ENCODE results near the gene MLH1. TPM values are rescaled to one million over a fixed set of nuclear protein-coding genes. Genes with fewer than 3 reads are reported as not detected.
A peak's percentile ranks its signal among the peaks of the same experiment; 100 is the strongest.
"Not testable (repeated sequence)": the region's sequence is repeated elsewhere in the genome, so short reads cannot be mapped to it uniquely, and the experiment has no call there.

The MLH1 gene
- total RNA-seq, 4 donors from 2014 or later: 19.4 to 38.0 (median 27.8) TPM

DNA sequence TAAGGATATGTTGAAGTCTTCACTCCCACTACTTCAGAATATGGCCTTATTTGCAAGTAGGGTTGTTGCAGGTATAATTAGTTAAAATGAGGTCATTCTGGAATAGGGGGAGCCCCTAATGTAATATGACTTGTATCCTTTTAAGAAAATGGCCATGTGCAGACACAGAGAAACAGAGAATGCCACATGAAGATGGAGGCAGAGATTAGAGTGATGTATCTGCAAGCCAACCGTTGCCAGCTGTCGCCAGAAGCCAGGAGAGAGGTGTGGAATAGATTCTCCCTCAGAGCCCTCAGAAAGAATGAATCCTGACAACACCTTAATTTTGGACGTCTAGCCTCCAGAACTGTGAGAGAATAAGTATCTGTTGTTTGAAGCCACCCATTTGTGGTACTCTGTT is 37.2 kb upstream of the MLH1 start:
- Histone ChIP-seq H3K27ac (no peak overlapping the region), H3K27me3 (no peaks in the 10 kb centered on the region), H3K9me3 (no peaks in the 10 kb centered on the region), H3K4me1 (peaks cover 0 to 40% (median 4%) of the 10 kb centered on the region in 4 donors), H3K36me3 (no peaks in the 10 kb centered on the region), H3K4me3 (no peak overlapping the region)
- intact Hi-C loops (cut with DNase I; ENCODE audit: low total_unique reads) (loop anchor here (5.0 kb wide), 1 partner anchor 229 kb away; no protein-coding TSS in a partner anchor), in situ Hi-C loops (cut with MboI; ENCODE audit: low pct_ligation_motif_present in 1 of 4, low pct_unique_long_range_greater_than_20kb in 1 of 4, low sequenced_read_pairs in 3 of 4) (loop anchor here (5.0 to 25.0 kb wide), 4 partner anchors 49 to 231 kb away; no protein-coding TSS in a partner anchor)
- no peak for DNase-seq
- WGBS, 2 donors (ENCODE audit: low coverage in 1 of 2): 90 to 97% methylated on average over 2 to 3 of the region's 3 CpGs
- TF ChIP-seq POLR2A (IDR thresholded peaks at IDR 0.05) (no peak), POLR2AphosphoS5 (IDR thresholded peaks at IDR 0.05) (no peak), EP300 (IDR thresholded peaks at IDR 0.05; ENCODE audit: low read depth) (no peak)

DNA sequence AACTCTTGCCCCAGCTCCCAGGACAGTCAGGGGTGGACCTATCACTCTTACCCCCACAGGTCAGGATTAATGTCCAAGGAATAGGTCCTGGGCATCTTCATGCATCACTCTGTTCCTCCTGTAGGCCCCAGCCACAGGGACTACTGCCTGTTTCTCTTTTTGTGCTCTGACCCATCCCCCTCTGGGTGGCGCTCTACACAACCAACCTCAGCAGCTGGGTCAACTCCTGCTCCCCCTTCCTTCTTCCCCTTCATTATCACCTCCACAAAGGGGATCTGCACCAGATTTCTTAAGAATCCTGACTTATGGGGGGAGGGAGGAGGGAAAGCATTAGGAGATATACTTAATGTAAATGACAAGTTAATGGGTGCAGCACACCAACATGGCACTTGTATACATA is 36.3 kb upstream of the MLH1 start:
- in situ Hi-C loops (cut with MboI; ENCODE audit: low pct_ligation_motif_present in 1 of 4, low pct_unique_long_range_greater_than_20kb in 1 of 4, low sequenced_read_pairs in 3 of 4): loop anchor here (5.0 to 25.0 kb wide), 4 partner anchors 50 to 232 kb away; no protein-coding TSS in a partner anchor
- TF ChIP-seq POLR2A (IDR thresholded peaks at IDR 0.05) (no peak), EP300 (IDR thresholded peaks at IDR 0.05; ENCODE audit: low read depth) (no peak), POLR2AphosphoS5 (IDR thresholded peaks at IDR 0.05) (no peak)
- TF ChIP-seq, protein P1, sequence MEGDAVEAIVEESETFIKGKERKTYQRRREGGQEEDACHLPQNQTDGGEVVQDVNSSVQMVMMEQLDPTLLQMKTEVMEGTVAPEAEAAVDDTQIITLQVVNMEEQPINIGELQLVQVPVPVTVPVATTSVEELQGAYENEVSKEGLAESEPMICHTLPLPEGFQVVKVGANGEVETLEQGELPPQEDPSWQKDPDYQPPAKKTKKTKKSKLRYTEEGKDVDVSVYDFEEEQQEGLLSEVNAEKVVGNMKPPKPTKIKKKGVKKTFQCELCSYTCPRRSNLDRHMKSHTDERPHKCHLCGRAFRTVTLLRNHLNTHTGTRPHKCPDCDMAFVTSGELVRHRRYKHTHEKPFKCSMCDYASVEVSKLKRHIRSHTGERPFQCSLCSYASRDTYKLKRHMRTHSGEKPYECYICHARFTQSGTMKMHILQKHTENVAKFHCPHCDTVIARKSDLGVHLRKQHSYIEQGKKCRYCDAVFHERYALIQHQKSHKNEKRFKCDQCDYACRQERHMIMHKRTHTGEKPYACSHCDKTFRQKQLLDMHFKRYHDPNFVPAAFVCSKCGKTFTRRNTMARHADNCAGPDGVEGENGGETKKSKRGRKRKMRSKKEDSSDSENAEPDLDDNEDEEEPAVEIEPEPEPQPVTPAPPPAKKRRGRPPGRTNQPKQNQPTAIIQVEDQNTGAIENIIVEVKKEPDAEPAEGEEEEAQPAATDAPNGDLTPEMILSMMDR (IDR thresholded peaks at IDR 0.05): no peak
- intact Hi-C loops (cut with DNase I; ENCODE audit: low total_unique reads): loop anchor here (5.0 kb wide), 1 partner anchor 230 kb away; no protein-coding TSS in a partner anchor

DNA sequence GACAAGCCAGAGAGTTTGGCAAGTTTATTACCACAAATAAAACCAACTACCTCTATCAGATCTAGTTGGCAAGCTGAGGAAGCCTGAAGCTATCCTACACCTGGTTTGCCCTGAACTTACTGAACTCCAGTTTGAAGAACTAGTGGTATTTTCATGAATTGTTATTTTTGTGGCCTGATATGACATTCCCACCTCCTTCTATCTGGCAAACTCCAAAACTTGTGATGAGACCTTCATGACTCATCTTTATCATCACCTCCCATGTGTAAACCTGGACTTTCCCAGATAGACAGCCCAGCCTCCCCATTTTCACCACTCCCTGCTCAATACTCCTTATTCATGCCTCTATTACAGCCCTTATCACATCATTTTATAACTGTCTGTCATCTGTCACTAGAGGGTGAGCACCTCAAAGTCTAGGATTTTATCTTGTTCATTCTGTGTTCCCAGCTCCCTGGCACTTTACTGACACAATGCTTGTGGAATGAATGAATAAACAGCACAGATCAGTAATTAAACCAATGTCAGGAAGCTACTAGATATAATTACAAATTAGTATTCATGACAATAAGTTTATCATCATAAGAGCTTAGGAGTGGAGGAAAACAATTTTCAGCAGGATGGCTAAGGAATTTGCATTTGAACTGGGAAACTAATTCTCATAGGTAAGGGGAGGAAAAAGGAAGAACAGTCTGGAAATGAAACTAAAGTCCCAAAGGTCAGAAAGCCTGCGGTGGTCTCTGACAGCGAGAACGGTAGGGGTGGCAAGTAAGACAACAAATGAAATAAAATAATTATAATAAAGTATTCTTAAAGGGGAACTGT is 35.2 kb upstream of the MLH1 start:
- WGBS, 2 donors (ENCODE audit: low coverage in 1 of 2): 24 to 27% methylated on average over 3 of the region's 3 CpGs
- no peaks in the 10 kb centered on the region for H3K9me3 ChIP-seq
- no peaks in the 10 kb centered on the region for H3K27me3 ChIP-seq
- intact Hi-C loops (cut with DNase I; ENCODE audit: low total_unique reads) (loop anchor here (5.0 kb wide), 1 partner anchor 231 kb away; no protein-coding TSS in a partner anchor), in situ Hi-C loops (cut with MboI; ENCODE audit: low pct_ligation_motif_present in 1 of 4, low pct_unique_long_range_greater_than_20kb in 1 of 4, low sequenced_read_pairs in 3 of 4) (loop anchor here (5.0 to 25.0 kb wide), 4 partner anchors 51 to 233 kb away; no protein-coding TSS in a partner anchor)
- peaks cover 0 to 40% (median 4%) of the 10 kb centered on the region in 4 donors for H3K4me1 ChIP-seq
- H3K4me3 ChIP-seq: peak overlapping the region in 1 of 4 donors; percentile 11
- TF ChIP-seq EP300 (IDR thresholded peaks at IDR 0.05; ENCODE audit: low read depth): no peak
- TF ChIP-seq, protein P1 (IDR thresholded peaks at IDR 0.05): no peak
- peak in 2 of 3 donors; percentile 38 to 56 for TF ChIP-seq POLR2AphosphoS5 (IDR thresholded peaks at IDR 0.05)
- TF ChIP-seq POLR2A (IDR thresholded peaks at IDR 0.05): no peak
- DNase-seq: peak; percentile 20
- H3K27ac ChIP-seq: peak overlapping the region in 3 of 4 donors; percentile 22 to 64 (median 54)
- H3K36me3 ChIP-seq: no peaks in the 10 kb centered on the region

More for the DNA sequence above, 36.3 kb upstream of the MLH1 start:
- H3K9me3 ChIP-seq: no peaks in the 10 kb centered on the region
- DNase-seq: no peak
- H3K4me1 ChIP-seq: peaks cover 0 to 40% (median 4%) of the 10 kb centered on the region in 4 donors
- 100% methylated on average over 1 of the region's 1 CpG for WGBS, 2 donors (ENCODE audit: low coverage in 1 of 2)
- no peak overlapping the region for H3K27ac ChIP-seq
- H3K27me3 ChIP-seq: no peaks in the 10 kb centered on the region
- no peak overlapping the region for H3K4me3 ChIP-seq
- no peaks in the 10 kb centered on the region for H3K36me3 ChIP-seq

GRCh38 chr3:36959821-36960220 is 33.5 kb upstream of the MLH1 start:
- Histone ChIP-seq H3K4me1 (peaks cover 0 to 39% (median 4%) of the 10 kb centered on the region in 4 donors), H3K9me3 (no peaks in the 10 kb centered on the region), H3K4me3 (no peak overlapping the region), H3K27ac (no peak overlapping the region), H3K27me3 (no peaks in the 10 kb centered on the region), H3K36me3 (no peaks in the 10 kb centered on the region)
- intact Hi-C loops (cut with DNase I; ENCODE audit: low total_unique reads) (loop anchor here (5.0 kb wide), 1 partner anchor 233 kb away; no protein-coding TSS in a partner anchor), in situ Hi-C loops (cut with MboI; ENCODE audit: low pct_ligation_motif_present in 1 of 4, low pct_unique_long_range_greater_than_20kb in 1 of 4, low sequenced_read_pairs in 3 of 4) (loop anchor here (5.0 to 25.0 kb wide), 4 partner anchors 53 to 235 kb away; no protein-coding TSS in a partner anchor)
- no peak for TF ChIP-seq POLR2AphosphoS5 (IDR thresholded peaks at IDR 0.05)
- DNase-seq: no peak
- WGBS, 2 donors (ENCODE audit: low coverage in 1 of 2): 36 to 41% methylated on average over 2 of the region's 2 CpGs

GRCh38 chr3:36960502-36960901 is 32.8 kb upstream of the MLH1 start:
- H3K36me3 ChIP-seq: no peaks in the 10 kb centered on the region
- no peak overlapping the region for H3K27ac ChIP-seq
- no peak overlapping the region for H3K4me3 ChIP-seq
- intact Hi-C loops (cut with DNase I; ENCODE audit: low total_unique reads) (no loop called here), in situ Hi-C loops (cut with MboI; ENCODE audit: low pct_ligation_motif_present in 1 of 4, low pct_unique_long_range_greater_than_20kb in 1 of 4, low sequenced_read_pairs in 3 of 4) (loop anchor here in 2 of 4 donors (25.0 kb wide), 1 partner anchor 223 kb away; no protein-coding TSS in a partner anchor)
- peaks cover 0 to 32% (median 1%) of the 10 kb centered on the region in 4 donors for H3K4me1 ChIP-seq
- WGBS, 2 donors (ENCODE audit: low coverage in 1 of 2): 87 to 88% methylated on average over 4 of the region's 4 CpGs
- H3K9me3 ChIP-seq: no peaks in the 10 kb centered on the region
- no peaks in the 10 kb centered on the region for H3K27me3 ChIP-seq
- no peak for TF ChIP-seq EP300 (IDR thresholded peaks at IDR 0.05; ENCODE audit: low read depth)
- TF ChIP-seq, protein P1 (IDR thresholded peaks at IDR 0.05): no peak
- no peak for TF ChIP-seq POLR2A (IDR thresholded peaks at IDR 0.05)
- no peak for TF ChIP-seq POLR2AphosphoS5 (IDR thresholded peaks at IDR 0.05)
- DNase-seq: no peak

DNA sequence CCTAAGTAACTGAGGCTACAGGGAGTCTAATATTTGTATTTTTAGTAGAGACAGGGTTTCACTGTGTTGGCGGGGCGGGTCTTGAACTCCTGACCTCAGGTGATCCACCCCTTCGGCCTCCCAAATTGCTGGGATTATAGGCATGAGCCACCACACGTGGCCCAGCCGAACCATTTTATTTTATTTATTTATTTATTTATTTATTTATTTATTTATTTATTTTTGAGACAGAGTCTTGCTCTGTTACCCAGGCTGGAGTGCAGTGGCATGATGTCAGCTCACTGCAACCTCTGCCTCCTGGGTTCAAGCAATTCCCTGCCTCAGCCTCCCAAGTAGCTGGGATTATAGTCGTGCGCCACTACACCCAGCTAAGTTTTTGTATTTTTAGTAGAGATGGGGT is 30.3 kb upstream of the MLH1 start:
- intact Hi-C loops (cut with DNase I; ENCODE audit: low total_unique reads); H3K4me3 ChIP-seq; H3K36me3 ChIP-seq; H3K27ac ChIP-seq; H3K9me3 ChIP-seq; H3K27me3 ChIP-seq; DNase-seq: not testable (repeated sequence)
- peaks cover 0 to 13% (median 0%) of the 10 kb centered on the region in 4 donors for H3K4me1 ChIP-seq
- in situ Hi-C loops (cut with MboI; ENCODE audit: low pct_ligation_motif_present in 1 of 4, low pct_unique_long_range_greater_than_20kb in 1 of 4, low sequenced_read_pairs in 3 of 4): loop anchor here in 2 of 4 donors (25.0 kb wide), 1 partner anchor 226 kb away; no protein-coding TSS in a partner anchor
- 95 to 100% methylated on average over 5 to 7 of the region's 7 CpGs for WGBS, 2 donors (ENCODE audit: low coverage in 1 of 2)

Measured in transverse colon (tissue), 4 donors.